Measurements from ENCODE around the gene STXBP5.
"Not testable (repeated sequence)": the region's sequence is repeated elsewhere in the genome, so short reads cannot be mapped to it uniquely, and the experiment has no call there.

The STXBP5 gene

DNA sequence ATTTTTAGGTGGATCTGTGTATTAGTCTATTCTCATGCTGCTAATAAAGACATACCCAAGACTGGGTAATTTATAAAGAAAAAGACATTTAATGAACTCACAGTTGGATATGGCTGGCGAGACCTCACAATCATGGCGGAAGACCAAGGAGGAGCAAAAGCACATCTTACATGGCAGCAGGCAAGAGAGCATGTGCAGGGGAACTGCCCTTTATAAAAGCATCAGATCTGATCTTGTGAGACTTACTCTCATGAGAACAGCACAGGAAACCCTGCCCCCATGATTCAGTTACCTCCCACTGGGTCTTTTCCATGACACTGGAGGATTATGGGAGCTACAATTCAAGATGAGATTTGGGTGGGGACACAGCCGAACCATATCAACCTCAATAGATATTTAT is 176.6 kb downstream of the STXBP5 start:
- DNase-seq (ENCODE audit: low read depth in 2 of 2) = not testable (repeated sequence)

DNA sequence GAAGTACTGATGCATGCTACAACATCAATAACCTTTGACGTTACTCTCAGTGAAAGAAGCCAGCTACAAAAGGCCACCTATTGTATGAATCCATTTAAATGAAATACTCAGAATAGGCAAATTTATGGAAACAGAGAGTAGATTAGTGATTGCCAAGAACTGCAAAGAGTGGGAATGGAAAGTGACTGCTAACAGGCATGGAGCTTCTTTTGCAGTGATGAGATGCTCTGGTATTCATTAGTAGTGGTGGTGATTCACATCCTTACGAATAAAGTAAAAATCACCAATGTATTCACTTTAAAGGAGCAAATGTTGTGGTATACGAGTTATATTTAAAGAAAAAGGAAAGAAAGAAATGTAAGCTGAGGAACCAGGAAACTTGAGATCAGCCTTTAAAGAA is 177.5 kb downstream of the STXBP5 start:
- DNase-seq (ENCODE audit: low read depth in 2 of 2) = no peak

DNA sequence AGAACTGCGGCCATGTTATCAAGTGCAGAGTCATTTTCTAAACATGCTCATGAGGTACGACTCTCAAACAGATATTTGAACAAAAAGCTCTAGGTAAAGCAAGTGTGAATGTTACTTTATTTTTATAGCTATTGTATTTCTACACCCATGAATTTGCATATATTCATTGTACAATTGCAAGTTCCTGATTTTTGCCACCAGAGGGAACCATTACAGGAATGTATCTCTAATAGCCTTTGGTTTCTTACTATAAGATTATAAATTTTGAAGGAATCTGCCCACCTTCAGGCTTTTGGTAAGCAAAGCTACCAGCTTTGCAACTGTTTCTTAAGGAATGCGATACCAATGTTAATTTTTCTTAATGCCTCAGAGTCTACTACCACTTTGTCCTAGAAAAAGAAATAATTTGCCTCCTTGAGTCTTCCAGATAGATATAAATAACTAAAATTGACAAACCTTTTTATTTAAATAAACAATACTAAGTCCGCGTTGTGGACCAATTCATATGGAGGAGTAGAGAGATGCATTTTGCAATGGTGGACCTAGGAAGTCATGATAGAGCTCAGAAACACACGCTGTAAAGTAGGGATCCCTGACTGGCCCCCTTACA is 178.8 kb downstream of the STXBP5 start:
- no peak for DNase-seq (ENCODE audit: low read depth in 2 of 2)

DNA sequence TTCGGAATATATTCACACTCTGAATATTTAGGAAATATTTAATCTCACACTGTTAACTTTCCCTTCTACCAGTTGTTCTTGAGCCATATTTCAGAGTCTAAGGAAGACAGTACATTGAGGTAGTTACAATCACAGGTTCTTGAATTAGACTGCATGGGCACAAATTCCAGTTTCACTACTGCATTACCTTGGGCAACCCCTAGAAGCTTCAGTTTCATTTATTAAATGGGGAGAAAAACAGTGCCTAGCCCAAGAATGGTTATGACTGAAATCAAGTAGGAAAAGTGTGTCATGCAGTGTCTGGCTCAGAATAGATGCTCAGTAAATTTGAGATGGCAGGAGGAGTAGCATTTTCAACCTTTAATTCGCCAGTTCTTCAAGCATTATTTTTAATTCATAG is 179.8 kb downstream of the STXBP5 start:
- DNase-seq (ENCODE audit: low read depth in 2 of 2) = no peak

DNA sequence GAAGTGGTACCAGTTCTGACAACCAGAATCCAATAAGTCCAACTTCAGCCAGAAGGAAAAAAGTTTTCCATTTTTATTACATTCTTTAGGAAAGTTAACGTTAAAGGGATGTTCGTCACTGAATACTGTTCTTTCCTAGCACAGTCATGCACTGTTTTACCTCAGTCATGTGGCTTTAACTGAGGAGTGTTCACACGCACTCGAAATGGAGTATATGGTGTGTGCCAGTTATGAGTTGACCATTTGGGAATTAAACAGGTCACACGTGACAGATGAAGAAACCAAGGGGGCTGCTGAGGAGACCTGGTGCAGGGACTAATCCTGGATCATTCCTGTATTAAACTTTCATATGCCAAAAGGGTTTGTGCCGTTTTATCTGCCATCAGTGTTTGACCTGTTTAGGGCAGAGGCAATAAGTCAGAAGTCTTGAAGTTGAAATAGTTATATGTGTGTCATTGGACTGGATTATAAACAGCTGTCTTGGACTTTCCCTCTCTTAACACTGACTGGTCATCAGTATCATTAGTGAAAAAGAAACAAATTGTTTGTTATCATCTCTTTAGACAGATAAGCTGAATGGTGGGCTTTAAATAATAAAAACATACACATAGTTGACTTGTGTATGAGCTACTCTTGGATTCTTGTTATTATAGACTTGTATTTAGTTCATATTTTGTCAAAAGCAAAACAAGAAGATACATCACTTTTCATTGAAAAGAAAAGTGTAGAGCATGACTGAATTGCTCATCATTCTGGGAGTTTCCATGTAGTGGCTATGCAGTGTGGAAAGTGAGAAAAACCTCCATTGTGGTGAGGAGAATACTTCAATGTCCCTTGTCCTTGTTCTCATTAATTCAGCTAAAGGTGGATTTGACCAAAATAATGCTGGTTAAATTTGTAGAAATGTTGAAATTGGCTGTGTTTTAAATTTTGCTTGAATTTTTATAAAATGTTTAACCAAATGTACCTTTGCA is 180.8 kb downstream of the STXBP5 start:
- DNase-seq (ENCODE audit: low read depth in 2 of 2) = no peak

DNA sequence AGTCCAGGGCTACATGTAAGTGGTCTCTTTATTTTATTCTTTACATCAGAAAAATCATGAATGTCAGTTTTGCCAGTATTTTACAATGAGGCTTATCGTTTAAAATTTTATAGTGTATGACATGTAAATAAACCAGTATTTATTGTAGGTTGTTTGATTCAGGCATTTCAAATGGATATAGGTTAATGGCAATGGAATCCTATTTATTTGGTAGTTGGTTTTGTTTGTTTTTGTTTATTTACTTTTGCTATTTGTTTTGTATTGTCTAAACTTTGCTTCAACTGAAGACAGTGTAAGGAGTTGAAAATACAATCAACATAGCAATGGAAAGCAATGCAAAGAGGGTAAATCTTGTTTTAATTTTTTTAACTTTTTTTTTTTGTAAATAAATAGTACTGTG is 185.2 kb downstream of the STXBP5 start:
- DNase-seq (ENCODE audit: low read depth in 2 of 2) = no peak

DNA sequence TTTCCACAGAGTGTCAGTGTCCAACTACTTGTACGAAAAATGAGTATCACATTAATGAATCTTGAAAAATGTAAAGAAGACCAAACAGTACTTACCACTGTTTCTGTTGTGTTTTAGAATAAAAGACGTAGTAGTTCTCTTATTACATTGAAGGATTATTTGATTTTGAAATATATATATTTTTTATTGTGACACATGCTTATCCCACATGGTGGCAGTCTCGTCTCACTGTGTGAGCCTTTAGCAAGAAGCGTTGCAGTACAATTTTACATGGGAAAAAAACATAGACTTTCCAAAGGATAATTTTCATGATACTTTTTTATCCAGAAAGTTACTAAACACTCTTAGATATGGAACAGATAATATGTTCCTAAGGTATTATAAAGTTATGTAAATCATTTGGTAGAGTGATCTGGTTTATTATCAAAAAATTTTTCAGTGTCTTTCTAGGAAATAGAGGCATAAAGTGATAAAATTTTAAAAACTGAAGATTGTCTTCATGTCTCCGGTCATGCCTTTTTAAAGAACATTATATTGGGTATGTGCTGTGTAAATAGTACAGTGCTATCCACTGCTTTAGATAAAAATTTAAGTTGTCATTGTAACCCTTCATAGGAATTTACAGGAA is 186.8 kb downstream of the STXBP5 start:
- no peak for DNase-seq (ENCODE audit: low read depth in 2 of 2)

DNA sequence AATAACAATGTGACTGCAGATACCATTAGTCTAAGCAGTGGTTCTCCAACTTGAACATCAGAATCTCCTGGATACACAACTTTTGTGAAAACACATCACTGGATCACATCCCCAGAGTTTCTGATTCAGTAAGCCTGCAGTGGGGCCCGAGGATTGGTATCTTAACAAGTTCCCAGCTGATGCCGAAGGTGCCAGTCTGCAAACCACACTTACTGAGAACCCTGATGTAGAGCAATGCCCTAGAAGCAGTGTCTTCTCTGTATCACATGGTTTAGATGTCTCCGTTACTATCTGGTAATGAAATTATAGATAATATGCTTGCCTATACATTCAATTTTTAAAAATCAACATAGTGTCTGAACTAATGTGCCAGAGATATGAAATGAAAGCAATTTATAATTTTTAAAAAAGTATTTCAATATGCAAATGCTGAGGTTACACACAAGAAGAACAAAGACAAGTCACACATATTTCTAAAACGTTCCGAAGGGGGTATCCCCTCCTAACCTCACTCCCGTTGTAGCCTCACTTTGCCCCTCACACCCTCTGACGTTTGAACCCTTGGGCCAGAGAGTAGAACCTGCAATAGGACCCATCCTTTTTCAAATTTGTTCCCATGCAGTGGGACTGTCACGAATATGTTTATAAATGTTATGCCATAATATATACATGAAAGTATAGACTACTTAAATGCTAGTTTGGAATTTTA is 188.9 kb downstream of the STXBP5 start:
- no peak for DNase-seq (ENCODE audit: low read depth in 2 of 2)

DNA sequence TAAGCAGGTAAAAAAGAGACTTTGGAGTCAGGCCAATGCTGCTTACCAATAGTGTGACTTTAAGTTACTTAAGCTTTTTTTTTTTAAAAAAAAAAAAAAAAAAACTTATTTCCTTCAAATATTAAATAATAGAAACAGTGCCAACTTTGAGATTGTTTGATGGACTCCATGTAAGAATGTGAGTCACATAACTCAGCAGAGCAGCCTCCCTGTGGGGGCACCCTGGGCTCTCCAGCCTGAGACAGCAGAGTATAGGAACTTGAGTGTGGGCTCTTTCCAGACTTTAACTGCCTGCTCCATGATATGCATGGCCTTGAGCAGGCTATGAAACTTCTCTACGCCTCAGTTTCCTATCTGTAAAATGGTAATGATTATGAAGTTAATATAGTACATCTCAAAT is 190.9 kb downstream of the STXBP5 start:
- no peak for DNase-seq (ENCODE audit: low read depth in 2 of 2)

DNA sequence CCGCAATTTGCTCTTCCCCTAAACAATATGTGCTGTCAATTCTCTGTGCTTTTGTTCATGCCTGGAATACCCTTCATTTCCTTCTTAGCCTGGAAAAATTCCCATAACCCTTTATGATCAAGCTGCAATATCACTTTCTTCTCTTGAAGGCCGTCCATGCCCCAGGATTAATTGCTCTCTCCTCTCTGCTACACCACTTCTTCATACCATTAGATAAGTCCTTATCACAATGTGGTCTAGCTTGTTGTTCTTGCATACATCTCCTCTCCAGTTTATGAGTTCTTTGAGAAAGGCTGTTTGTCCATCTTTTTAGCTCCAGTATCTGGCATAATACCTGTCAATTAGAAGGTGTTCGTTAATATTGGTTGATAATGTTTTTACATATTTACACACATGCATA is 193.1 kb downstream of the STXBP5 start:
- no peak for DNase-seq (ENCODE audit: low read depth in 2 of 2)

DNA sequence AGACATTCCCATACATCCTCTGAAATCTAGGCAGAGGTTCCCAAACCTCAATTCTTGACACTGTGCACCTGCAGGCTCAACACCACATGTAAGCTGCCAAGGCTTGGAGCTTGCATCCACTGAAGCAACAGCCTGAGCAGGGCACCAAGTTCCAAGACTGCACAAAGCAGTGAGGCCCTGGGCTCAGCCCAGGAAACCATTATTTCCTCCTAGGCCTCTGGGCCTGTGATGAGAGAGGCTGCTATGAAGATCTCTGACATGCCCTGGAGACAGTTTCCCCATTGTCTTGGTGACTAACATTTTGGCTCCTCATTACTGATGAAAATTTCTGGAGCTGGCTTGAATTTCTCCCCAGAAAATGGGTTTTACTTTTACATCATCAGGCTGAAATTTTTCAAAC is 196.8 kb downstream of the STXBP5 start:
- no peak for DNase-seq (ENCODE audit: low read depth in 2 of 2)

DNA sequence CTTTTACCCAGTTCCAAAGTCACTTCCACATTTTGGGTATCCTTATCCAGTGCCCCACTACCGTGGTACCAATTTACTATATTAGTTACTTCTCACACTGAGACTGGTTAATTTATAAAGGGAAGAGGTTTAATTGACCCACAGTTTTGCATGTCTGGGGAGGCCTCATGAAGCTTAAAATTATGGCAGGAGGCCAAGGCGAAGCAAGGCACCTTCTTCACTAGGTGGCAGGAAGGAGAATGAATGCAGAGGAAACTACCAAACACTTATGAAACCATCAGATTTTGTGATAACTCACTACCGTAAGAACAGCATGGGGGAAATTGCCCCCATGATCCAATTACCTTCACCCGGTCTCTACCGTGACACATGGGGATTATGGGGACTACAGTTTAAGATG is 197.6 kb downstream of the STXBP5 start:
- no peak for DNase-seq (ENCODE audit: low read depth in 2 of 2)

DNA sequence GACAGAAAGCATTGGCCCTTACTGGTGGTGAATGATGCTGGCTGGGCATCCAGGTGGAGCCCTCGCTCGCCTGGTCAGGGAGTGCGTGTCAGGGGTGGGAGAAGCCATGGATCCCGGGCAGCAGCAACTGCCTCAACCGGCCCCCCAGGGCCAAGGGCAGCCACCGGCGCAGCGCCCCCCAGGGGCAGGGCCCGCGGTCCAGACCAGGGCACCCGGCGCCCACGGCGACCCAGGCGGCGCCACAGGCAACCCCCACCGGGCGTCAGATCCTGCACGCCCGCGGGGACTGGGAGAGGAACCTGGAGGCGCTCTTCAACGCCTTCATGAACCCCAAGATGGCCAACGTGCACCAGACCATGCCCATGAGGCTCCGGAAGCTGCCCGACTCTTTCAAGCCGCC is 202.6 kb downstream of the STXBP5 start:
- DNase-seq (ENCODE audit: low read depth in 2 of 2) = no peak

DNA sequence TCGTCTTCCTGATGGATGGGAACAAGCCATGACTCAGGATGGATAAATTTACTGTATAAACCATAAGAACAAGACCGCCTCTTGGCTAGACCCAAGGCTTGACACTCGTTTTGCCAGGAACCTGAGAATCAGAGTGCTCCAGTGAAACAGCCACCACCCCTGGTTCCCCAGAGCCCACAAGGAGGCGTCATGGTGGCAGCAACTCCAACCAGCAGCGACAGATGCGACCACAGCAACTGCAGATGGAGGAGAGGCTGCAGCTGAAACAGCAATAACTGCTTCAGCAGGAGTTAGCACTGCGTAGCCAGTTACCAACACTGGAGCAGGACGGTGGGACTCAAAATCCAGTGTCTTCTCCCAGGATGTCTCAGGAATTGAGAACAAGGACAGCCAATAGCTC is 203.4 kb downstream of the STXBP5 start:
- DNase-seq (ENCODE audit: low read depth in 2 of 2) = no peak

DNA sequence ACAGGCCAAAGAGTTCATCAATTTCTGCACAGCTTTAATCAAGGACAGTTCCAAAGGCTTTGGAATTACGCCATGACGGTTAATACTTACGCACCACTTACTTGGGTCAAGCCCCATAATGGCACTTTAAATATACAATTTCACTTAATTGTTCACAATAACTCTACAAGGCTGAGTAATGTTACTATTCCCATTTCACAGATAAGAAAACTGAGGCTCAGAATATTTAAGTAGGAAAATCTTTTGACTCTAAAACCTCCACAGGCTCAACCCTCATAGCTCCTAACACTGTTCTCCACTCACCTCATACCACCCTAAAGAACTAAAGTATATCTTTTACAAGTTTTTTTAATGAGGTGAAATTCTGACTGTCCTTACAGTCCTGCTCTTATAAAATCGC is 212.4 kb downstream of the STXBP5 start:
- DNase-seq (ENCODE audit: low read depth in 2 of 2) = no peak

DNA sequence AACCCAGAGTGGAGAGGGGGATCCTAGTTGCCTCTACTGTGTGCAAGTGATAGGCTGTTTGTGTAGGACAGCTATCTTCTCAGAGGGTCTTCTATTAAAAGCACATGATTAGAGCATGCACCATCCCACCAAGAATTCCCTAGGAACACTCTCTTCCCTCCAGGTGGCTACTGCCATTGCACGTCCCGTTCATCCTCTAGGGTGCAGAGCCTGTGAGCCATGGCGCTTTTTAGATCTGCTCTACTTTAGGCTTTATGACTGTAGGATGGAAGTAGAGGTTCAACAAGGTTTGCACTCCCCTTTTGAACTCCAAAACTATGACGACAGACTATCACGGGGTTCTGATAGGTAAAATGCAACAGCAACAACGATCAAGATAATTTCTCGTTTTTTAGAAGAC is 213.7 kb downstream of the STXBP5 start:
- DNase-seq (ENCODE audit: low read depth in 2 of 2) = no peak

DNA sequence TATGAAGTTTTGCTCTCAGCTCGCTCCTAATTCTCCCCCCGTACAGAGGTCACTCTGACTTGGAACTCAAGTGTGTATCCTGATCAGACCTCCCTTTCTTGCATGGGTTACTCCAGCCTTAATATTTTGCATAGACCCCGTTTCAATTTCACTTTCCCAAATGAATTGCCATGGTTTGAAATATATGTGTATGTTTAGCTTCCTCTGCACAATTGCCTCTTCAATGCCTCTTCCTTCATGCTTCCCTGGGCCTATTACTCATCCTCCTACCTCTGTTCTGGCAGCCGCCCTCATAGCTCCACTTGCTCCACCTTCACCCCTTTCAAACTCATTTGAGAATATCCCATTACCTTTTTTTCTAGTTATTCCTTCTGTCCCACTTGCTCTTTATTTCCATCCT is 214.3 kb downstream of the STXBP5 start:
- DNase-seq (ENCODE audit: low read depth in 2 of 2) = no peak

DNA sequence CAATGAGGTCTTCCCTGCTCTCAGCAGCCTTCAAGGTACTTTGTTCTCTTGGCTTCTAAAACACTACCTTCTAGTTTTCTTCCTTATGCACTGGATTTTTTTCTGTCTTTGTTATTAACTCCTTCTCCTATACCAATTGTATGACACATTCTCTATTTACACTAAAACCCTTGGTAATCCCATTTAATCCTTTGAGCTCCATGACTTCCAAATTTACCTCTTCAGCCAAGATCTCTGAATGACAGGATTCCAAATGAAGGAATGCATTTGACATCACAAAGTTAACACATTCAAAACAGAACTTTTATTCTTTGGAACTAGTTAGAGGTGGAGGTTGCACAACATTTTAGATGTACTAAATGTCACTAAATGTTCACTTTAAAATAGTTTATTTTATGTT is 217.7 kb downstream of the STXBP5 start:
- no peak for DNase-seq (ENCODE audit: low read depth in 2 of 2)

DNA sequence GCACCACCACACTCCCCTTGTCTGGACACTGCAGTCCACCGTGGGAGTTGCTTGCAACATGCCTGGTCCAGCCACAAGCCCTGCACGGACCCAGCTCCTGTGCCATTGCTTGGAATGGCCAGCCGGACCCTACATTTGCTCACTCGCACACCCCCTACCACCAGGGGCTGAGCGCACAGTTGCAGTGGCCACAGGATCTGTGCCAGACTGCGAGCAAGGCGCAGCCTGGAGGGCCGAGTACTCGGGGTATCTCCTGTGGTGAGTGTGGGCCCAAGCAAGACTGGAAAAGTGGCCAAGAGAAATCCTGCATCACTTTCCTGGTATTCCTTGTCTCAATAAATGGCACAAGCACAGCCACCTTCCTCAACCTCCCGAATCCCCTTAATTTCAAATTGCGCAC is 218.9 kb downstream of the STXBP5 start:
- DNase-seq (ENCODE audit: low read depth in 2 of 2) = no peak

DNA sequence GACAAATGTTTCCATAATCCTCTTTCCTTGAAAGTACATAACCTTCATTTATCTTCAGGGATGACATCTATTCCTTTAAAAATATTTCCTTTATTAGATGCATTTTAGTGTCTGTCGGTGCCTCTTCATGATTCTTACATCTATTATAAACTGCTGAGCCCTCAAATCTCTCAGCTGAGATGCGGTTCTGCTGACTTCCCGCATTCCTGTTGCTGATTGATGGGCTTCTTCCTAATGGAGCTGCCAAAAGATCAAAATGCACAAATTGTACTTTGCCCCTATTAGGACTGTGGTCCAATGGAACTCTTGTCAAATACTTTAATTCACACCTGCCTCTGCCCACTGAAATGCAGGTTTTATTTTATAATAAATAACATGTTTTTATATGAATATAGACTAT is 225.6 kb downstream of the STXBP5 start:
- no peak for DNase-seq (ENCODE audit: low read depth in 2 of 2)

DNA sequence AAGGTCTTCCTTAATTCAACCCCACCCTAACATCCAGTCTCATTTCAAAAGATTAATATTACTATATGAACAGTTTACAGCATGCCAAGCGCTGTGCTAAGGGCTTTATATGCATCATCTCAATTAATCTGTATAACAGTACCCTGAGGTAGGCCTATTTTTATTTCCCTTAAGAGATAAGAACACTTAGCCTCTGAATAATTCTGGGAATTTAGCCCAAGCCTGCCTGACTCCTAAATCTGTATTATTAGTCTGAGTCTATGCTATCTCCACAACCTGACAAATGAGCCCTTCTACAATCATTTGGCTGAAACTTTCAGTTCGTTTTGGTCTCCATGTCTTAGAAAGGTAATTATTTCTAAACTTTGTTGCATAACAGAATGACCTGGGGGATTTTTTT is 226.6 kb downstream of the STXBP5 start:
- DNase-seq (ENCODE audit: low read depth in 2 of 2) = no peak

DNA sequence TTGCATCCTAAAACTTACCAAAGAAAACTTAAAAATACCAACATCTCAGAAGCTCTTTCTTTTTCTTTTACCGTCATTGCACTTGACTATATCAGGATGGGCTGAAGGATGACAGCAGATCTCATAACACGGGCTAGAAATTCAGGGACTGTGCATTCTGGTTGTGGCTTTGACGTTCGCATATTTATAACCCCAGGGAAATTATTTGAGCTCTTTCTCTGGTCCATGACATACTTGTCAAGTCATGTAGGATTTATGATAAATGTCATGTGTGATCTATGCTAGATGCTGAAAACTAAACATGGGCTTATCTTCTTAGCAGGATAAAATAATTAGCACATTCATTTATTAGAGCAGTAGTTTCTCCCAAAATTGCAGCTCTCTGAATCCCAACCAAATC is 229.9 kb downstream of the STXBP5 start:
- no peak for DNase-seq (ENCODE audit: low read depth in 2 of 2)

Data from activated CD8-positive, alpha-beta memory T cell treated with anti-CD3 and anti-CD28 coated beads for 4 hours (primary cell).